Neural cell (in vitro differentiated cells): ENCODE results near the gene JUND.

Experiments used
- CTCF ChIP-seq: fragments of 450-650 bp; IDR thresholded peaks from 2 replicates; pipeline ENCODE4 v1.5.1; 2014; ENCODE audit warnings: antibody characterized with exemption, mild to moderate bottlenecking, moderate library complexity; ENCODE audit not compliant: poor library complexity, severe bottlenecking
- EZH2 ChIP-seq: fragments of 200-600, 300-800 bp; shearing (Covaris generic), sonication (generic); IDR thresholded peaks from 2 replicates; pipeline ENCODE4 v1.6.1; 2014; ENCODE audit warnings: antibody characterized with exemption, low read length, borderline replicate concordance, mild to moderate bottlenecking; ENCODE audit not compliant: insufficient read depth, poor library complexity, severe bottlenecking
- RAD21 ChIP-seq: fragments of 450-650 bp; conservative IDR thresholded peaks from 2 replicates; pipeline ENCODE4 v1.6.1; 2014; ENCODE audit warnings: antibody characterized with exemption, mild to moderate bottlenecking, moderate library complexity
- SMC3 ChIP-seq: fragments of 450-650 bp; conservative IDR thresholded peaks from 2 replicates; pipeline ENCODE4 v1.6.1; 2014; ENCODE audit warnings: antibody characterized with exemption, mild to moderate bottlenecking, moderate library complexity; ENCODE audit not compliant: poor library complexity

- TF ChIP-seq CTCF = no peak
- TF ChIP-seq EZH2 = no peak
- no peak for TF ChIP-seq RAD21
- no peak for TF ChIP-seq SMC3
These were observed 1.9 kb upstream of the JUND start for GRCh38 chr19:18283338-18283737.
